Endothelial cell of umbilical vein (primary cell): ENCODE results near the gene GJB4.

Experiments
- CTCF ChIP-seq, 2 donors: IDR thresholded peaks; 1 replicate in 1 of 2; 2 replicates in 1 of 2; pipeline ENCODE4 v1.5.1; 2011; ENCODE audit warnings: low read length in 2 of 2, mild to moderate bottlenecking in 2 of 2, moderate library complexity in 2 of 2, control low read depth in 1 of 2, inconsistent platforms in 1 of 2, low read depth in 1 of 2; ENCODE audit not compliant: insufficient read depth in 1 of 2; ENCODE audit errors: extremely low read depth in 1 of 2
- EZH2 ChIP-seq: IDR thresholded peaks from 2 replicates; pipeline ENCODE4 v1.6.1; 2012; ENCODE audit warnings: borderline replicate concordance, low read depth, mild to moderate bottlenecking, moderate library complexity, low read length, inconsistent platforms; ENCODE audit not compliant: severe bottlenecking
- FOS ChIP-seq: IDR thresholded peaks from 2 replicates; pipeline ENCODE4 v1.6.1; 2011; ENCODE audit warnings: mild to moderate bottlenecking, low read length, moderate library complexity, borderline replicate concordance; ENCODE audit not compliant: insufficient read depth
- JUN ChIP-seq: IDR thresholded peaks from 2 replicates; pipeline ENCODE4 v1.6.1; 2011; ENCODE audit warnings: borderline replicate concordance, low read depth; ENCODE audit not compliant: insufficient read length, insufficient read depth
- MYC ChIP-seq: IDR thresholded peaks from one replicate; pipeline ENCODE4 v1.6.1; 2011; ENCODE audit warnings: mild to moderate bottlenecking, low read depth, low read length
- POLR2A ChIP-seq: IDR thresholded peaks from 2 replicates; pipeline ENCODE4 v1.6.1; 2012; ENCODE audit warnings: low read depth, mild to moderate bottlenecking, control low read depth, low read length
- POLR2AphosphoS5 ChIP-seq: IDR thresholded peaks from 2 replicates; pipeline ENCODE4 v1.6.1; 2012; ENCODE audit warnings: low read depth, mild to moderate bottlenecking, control low read depth, low read length, moderate library complexity; ENCODE audit not compliant: insufficient read depth
- TF ChIP-seq, protein P1 (sequence below): IDR thresholded peaks from 2 replicates; pipeline ENCODE4 v1.6.1; 2011; ENCODE audit not compliant: insufficient read depth, insufficient read length

DNA sequence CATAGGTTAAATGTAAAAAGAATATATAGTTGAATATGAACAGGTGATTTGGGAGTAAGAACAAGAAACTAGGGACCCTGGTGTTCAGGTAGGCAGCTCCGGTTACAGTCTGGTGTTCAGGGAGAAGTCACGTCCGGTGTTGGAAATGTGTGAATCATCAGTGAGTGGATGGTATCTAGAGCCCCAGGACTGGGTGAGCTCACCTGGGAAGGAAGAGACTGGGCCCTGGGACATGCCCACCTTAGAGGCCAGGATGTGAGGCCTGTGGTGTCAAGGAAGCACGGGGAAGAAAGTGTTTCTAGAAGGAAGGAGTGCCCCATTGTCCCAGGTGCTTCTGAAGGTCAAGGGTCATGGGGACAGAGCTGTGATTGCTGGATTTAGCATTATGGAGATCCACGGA is 20.0 kb downstream of the GJB4 start:
- TF ChIP-seq CTCF (IDR thresholded peaks at IDR 0.05; ENCODE audit: extremely low read depth in 1 of 2, insufficient read depth in 1 of 2, low read depth in 1 of 2, low read length in 2 of 2) (no peak), EZH2 (no peak), FOS (no peak), MYC (no peak), POLR2A (no peak), JUN (no peak), POLR2AphosphoS5 (no peak)
- TF ChIP-seq, protein P1, sequence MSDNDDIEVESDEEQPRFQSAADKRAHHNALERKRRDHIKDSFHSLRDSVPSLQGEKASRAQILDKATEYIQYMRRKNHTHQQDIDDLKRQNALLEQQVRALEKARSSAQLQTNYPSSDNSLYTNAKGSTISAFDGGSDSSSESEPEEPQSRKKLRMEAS: no peak
